ENCODE results near the gene DIP2A. TPM values are rescaled to one million over a fixed set of nuclear protein-coding genes. Genes with fewer than 3 reads are reported as not detected.
"Not testable (repeated sequence)": the region's sequence is repeated elsewhere in the genome, so short reads cannot be mapped to it uniquely, and the experiment has no call there.

The DIP2A gene
- total and polyA plus RNA-seq, 2 of the 8 experiments (the other 6 are each of a cell fraction or from before 2014, with no cell fraction given): 16.0 to 27.1 TPM

DNA sequence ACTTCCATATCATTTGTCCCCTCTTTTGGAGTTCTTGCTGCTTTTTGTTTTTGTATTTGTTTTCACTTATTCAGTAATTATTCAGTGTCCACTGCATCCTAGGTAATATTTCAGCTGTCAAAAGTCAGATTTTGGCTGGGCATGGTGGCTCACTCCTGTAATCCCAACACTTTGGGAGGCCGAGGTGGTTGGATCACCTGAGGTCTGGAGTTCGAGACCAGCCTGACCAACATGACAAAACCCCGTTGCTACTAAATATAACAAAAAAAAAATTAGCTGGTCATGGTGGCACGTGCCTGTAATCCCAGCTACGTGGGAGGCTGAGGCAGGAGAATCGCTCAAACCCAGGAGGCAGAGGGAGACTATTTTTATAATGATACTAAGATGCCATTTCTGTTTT lies 6.5 kb downstream of the DIP2A start:
- H3K4ac ChIP-seq (replicated peaks; ENCODE audit: insufficient read length, low read depth, low read length); H3K18ac ChIP-seq (ENCODE audit: extremely low read depth, low read length); H4K8ac ChIP-seq (ENCODE audit: extremely low read depth, insufficient read depth, low read length); CTCF ChIA-PET (ENCODE audit: partially characterized antibody); H4K91ac ChIP-seq (replicated peaks; ENCODE audit: insufficient read length, low read length); H3K23me2 ChIP-seq (ENCODE audit: low read depth, low read length); H3K27ac ChIP-seq (ENCODE audit: low read depth, low read length); H3K4me2 ChIP-seq (ENCODE audit: insufficient read depth in 1 of 2, low read depth in 2 of 2, low read length in 2 of 2); H3K23ac ChIP-seq (ENCODE audit: insufficient read length); POLR2A ChIA-PET (ENCODE audit: partially characterized antibody); H3K4me3 ChIP-seq (ENCODE audit: extremely low read depth in 1 of 4, insufficient read depth in 2 of 4, low read depth in 3 of 4, low read length in 4 of 4); H3K79me1 ChIP-seq (ENCODE audit: low read depth, low read length); H3K36me3 ChIP-seq (ENCODE audit: control insufficient read depth in 2 of 4, insufficient read depth in 4 of 4, low read length in 3 of 4); H2BK120ac ChIP-seq (replicated peaks; ENCODE audit: low read depth, low read length); H2BK5ac ChIP-seq (ENCODE audit: low read depth, low read length); H4K5ac ChIP-seq (ENCODE audit: insufficient read length, low read depth, low read length); H3K4me1 ChIP-seq (replicated peaks in 1 of 4; ENCODE audit: control insufficient read depth in 3 of 4, insufficient read depth in 4 of 4, low read length in 3 of 4); H3K27me3 ChIP-seq (replicated peaks in 1 of 4; ENCODE audit: control insufficient read depth in 3 of 4, extremely low read depth in 1 of 4, insufficient read depth in 3 of 4, low read length in 3 of 4); H2AK5ac ChIP-seq (ENCODE audit: low read depth, low read length); H3K9me3 ChIP-seq (ENCODE audit: insufficient read depth in 2 of 2, low read depth in 1 of 2, low read length in 1 of 2); H3K9ac ChIP-seq (replicated peaks in 1 of 4; ENCODE audit: extremely low read depth in 1 of 4, low read depth in 3 of 4, low read length in 3 of 4); H2BK15ac ChIP-seq (ENCODE audit: low read length); H2AFZ ChIP-seq (ENCODE audit: low read length); H3K14ac ChIP-seq (ENCODE audit: insufficient read length); H3K56ac ChIP-seq (replicated peaks; ENCODE audit: insufficient read length, low read depth, low read length); H2BK12ac ChIP-seq (ENCODE audit: low read depth, low read length); H2BK20ac ChIP-seq (ENCODE audit: low read length); FAIRE-seq; H4K20me1 ChIP-seq (replicated peaks in 1 of 2; ENCODE audit: control insufficient read depth in 1 of 2, insufficient read depth in 2 of 2, low read length in 2 of 2); DNase-seq (ENCODE audit: low read depth in 1 of 2, low spot score in 2 of 2): not testable (repeated sequence)
- 95% methylated on average over 6 of the region's 6 CpGs; no CpG with 5 or more reads in 1 of the 2 experiments for WGBS, 2 experiments (ENCODE audit: extremely low coverage in 1 of 2, insufficient coverage in 1 of 2, insufficient read length in 1 of 2, insufficient replicate concordance in 2 of 2, low coverage in 1 of 2, low lambda C conversion rate in 2 of 2, missing lambda C conversion rate in 1 of 2)
- peaks cover 0 to 30% of the 10 kb centered on the region in 2 experiments; a peak in 2 of 4 replicates for H3K79me2 ChIP-seq (ENCODE audit: control insufficient read depth in 1 of 2, insufficient read depth in 2 of 2, low read length in 2 of 2)
